K562 (cell line): ENCODE measurements around the gene CHCHD5. TPM values are rescaled to one million over a fixed set of nuclear protein-coding genes. Genes with fewer than 3 reads are reported as not detected.

ENCODE experiments used
- DMBX1 ChIP-seq: fragments of 250-450 bp; sonication (Bioruptor Pico); IDR thresholded peaks from 2 replicates; pipeline ENCODE4 v1.8.0; 2022; ENCODE audit warnings: inconsistent platforms, mild to moderate bottlenecking, moderate library complexity, borderline replicate concordance
- ETV1 ChIP-seq: fragments of 450-650 bp; conservative IDR thresholded peaks from 2 replicates; pipeline ENCODE4 v1.6.1; 2016; ENCODE audit warnings: missing genetic modification characterization, control low read depth, low read depth, missing compliant biosample characterization
- GATA2 ChIP-seq: sonication (generic); formaldehyde crosslinking; IDR thresholded peaks from 2 replicates; pipeline ENCODE4 v1.4.0; 2020; ENCODE audit warnings: mild to moderate bottlenecking, missing genetic modification reagents
- MAZ ChIP-seq, 2 experiments: fragments of 450-650 bp in 1 of 2; sonication (generic) in 1 of 2; formaldehyde crosslinking; IDR thresholded peaks in 1 of 2; conservative IDR thresholded peaks in 1 of 2; 2 replicates each; pipeline versions ENCODE4 v1.4.0 to v1.5.0; 2020; ENCODE audit warnings: mild to moderate bottlenecking in 1 of 2, missing genetic modification reagents in 1 of 2
- MNT ChIP-seq, 2 experiments: fragments of 450-650 bp; conservative IDR thresholded peaks; 2 replicates each; pipeline ENCODE4 v1.6.1; 2017; ENCODE audit warnings: mild to moderate bottlenecking in 2 of 2, moderate library complexity in 2 of 2
- NR4A1 ChIP-seq, 2 experiments: fragments of 250-450 bp in 1 of 2; fragments of 450-650 bp in 1 of 2; sonication (Bioruptor Pico) in 1 of 2; IDR thresholded peaks; 2 replicates each; pipeline versions ENCODE4 v1.4.0 to v1.6.1; 2016 to 2020; ENCODE audit warnings: mild to moderate bottlenecking in 2 of 2, missing compliant biosample characterization in 1 of 2, missing genetic modification characterization in 1 of 2, moderate library complexity in 1 of 2
- RNF2 ChIP-seq: sonication (generic); IDR thresholded peaks from 2 replicates; pipeline ENCODE4 v1.6.1; 2016
- SMARCA4 ChIP-seq: fragments of 450-650 bp; IDR thresholded peaks from 2 replicates; pipeline ENCODE4 v1.6.1; 2016
- polyA plus RNA-seq, 8 experiments: library from polyadenylated mRNA; depleted of rRNA in 4 of 8; stranded (reverse) in 5 of 8; unstranded in 3 of 8; fragments of >200 nt; fragmentation: Nextera tagmentation in 2 of 8; fragmentation: Illumina TruSeq in 1 of 8; extraction: Ambion mirVana in 2 of 8; extraction: Trizol in 1 of 8; gene quantifications; 2 replicates each; pipeline versions ENCODE4 v1.2.1 to v1.2.3, GENCODE V29; 2011 to 2014; ENCODE audit warnings: inconsistent platforms in 1 of 8, missing spikeins in 1 of 8
- total RNA-seq, 7 experiments: library from RNA; depleted of rRNA in 6 of 7; stranded (reverse); fragments of >200 nt in 6 of 7; fragmentation: Illumina TruSeq in 2 of 7; extraction: Trizol in 2 of 7; gene quantifications; 2 replicates each; pipeline versions ENCODE4 v1.2.1 to v1.2.3, GENCODE V29; 2011 to 2021; ENCODE audit warnings: low replicate concordance in 1 of 7
- TF ChIP-seq, protein P1 (sequence below), 2 experiments: IDR thresholded peaks; 2 replicates each; pipeline ENCODE4 v1.6.1; 2012; ENCODE audit warnings: improper control_type of control experiment in 2 of 2, low read depth in 2 of 2, low read length in 2 of 2, borderline replicate concordance in 1 of 2
- TF ChIP-seq, protein P2 (sequence below): fragments of 450-650 bp; IDR thresholded peaks from 2 replicates; pipeline ENCODE4 v1.6.1; 2016; ENCODE audit warnings: antibody characterized with exemption
- TF ChIP-seq, protein P3 (sequence below), 2 experiments: fragments of 450-650 bp in 1 of 2; sonication (generic) in 1 of 2; formaldehyde crosslinking in 1 of 2; IDR thresholded peaks in 1 of 2; conservative IDR thresholded peaks in 1 of 2; 2 replicates each; pipeline versions ENCODE4 v1.6.1 to v1.8.1; 2016 to 2023; ENCODE audit warnings: mild to moderate bottlenecking in 2 of 2, moderate library complexity in 2 of 2, inconsistent platforms in 1 of 2, missing genetic modification reagents in 1 of 2
- TF ChIP-seq, protein P4 (sequence below): fragments of 450-650 bp; IDR thresholded peaks from 2 replicates; pipeline ENCODE4 v1.6.1; 2017; ENCODE audit warnings: antibody characterized with exemption, mild to moderate bottlenecking

CHCHD5 gene
- total and polyA plus RNA-seq, 9 of the 15 experiments (the other 6 are each of a cell fraction or from before 2014, with no cell fraction given), result 7.4 to 79.3 (median 33.4) TPM

DNA sequence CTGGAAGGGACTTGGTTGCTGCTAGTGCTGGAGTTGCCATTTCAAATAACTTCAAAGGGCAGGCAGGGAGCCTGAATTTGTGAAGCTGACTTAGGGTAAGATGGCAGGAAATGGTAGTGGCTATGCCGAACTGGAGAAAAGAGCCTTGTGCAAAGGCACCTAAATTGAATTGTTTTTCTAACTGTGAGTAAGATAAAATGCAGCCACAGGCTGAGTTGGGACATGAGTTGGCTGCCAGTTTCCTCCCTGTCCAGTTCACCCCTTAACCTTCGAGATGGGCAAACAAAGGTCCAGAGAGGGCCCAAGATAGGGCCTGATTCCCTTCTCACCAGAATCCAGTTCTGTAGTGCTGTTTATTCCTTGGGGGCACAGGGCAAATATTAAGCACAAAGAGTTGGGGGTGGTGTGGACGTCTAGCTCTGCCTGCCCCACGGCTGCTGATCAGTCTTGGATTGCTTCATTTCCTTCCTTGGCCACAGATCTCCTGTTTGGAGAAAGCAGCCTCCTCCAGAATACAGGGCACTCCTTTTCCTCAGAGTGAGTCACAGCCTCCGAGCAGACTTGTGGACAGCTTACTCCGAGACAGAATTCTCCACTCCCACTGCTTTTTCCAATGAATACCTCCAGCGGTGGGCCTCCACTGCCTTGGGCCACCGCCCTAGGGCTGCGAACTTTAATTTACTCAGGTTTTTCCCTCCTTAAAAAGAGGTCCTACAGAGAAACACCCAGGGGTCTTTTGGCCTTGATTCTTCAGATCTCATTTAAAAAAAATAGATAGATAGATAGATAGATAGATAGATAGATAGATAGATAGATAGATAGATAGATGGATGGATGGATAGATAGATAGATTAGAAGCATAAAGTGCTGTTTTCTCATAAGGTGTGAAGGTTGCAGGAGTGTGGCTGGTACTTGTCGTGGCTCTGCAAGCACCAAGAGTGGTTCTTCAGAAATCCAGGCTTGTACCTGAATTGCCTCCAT is 42.9 kb downstream of the CHCHD5 start (continued):
- TF ChIP-seq MNT (conservative IDR thresholded peaks at IDR 0.05) (peak in 1 of 2 experiments; percentile 30; a peak in 1 of 4 replicates), NR4A1 (CRISPR knock-in tag; IDR thresholded peaks at IDR 0.05) (no peak), NR4A1 (tag; IDR thresholded peaks at IDR 0.05) (0 out of 2 replicates have a peak, but pooled peaks have one; percentile 18), SMARCA4 (0 out of 2 replicates have a peak, but pooled peaks have one; percentile 16), RNF2 (no peak), DMBX1 (peak; percentile 54; the same call in 1 of the 2 replicates), MAZ (CRISPR knock-in tag; conservative IDR thresholded peaks at IDR 0.05 in 1 of 2, IDR thresholded peaks at IDR 0.05 in 1 of 2) (0 out of 4 replicates have a peak, but pooled peaks of 1 of the 2 experiments have one; percentile 12), ETV1 (tag) (peak; percentile 58), GATA2 (CRISPR knock-in tag) (peak; percentile 44)
- TF ChIP-seq, protein P1, sequence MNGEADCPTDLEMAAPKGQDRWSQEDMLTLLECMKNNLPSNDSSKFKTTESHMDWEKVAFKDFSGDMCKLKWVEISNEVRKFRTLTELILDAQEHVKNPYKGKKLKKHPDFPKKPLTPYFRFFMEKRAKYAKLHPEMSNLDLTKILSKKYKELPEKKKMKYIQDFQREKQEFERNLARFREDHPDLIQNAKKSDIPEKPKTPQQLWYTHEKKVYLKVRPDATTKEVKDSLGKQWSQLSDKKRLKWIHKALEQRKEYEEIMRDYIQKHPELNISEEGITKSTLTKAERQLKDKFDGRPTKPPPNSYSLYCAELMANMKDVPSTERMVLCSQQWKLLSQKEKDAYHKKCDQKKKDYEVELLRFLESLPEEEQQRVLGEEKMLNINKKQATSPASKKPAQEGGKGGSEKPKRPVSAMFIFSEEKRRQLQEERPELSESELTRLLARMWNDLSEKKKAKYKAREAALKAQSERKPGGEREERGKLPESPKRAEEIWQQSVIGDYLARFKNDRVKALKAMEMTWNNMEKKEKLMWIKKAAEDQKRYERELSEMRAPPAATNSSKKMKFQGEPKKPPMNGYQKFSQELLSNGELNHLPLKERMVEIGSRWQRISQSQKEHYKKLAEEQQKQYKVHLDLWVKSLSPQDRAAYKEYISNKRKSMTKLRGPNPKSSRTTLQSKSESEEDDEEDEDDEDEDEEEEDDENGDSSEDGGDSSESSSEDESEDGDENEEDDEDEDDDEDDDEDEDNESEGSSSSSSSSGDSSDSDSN (IDR thresholded peaks at IDR 0.05; ENCODE audit: borderline replicate concordance in 1 of 2, low read depth in 2 of 2, low read length in 2 of 2), result 0 out of 4 replicates have a peak, but pooled peaks of 1 of the 2 experiments have one; percentile 13
- TF ChIP-seq, protein P2, sequence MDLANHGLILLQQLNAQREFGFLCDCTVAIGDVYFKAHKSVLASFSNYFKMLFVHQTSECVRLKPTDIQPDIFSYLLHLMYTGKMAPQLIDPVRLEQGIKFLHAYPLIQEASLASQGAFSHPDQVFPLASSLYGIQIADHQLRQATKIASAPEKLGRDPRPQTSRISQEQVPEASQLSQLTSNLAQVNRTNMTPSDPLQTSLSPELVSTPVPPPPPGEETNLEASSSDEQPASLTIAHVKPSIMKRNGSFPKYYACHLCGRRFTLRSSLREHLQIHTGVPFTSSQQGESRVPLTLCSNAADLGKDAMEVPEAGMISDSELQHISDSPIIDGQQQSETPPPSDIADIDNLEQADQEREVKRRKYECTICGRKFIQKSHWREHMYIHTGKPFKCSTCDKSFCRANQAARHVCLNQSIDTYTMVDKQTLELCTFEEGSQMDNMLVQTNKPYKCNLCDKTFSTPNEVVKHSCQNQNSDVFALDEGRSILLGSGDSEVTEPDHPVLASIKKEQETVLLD, result peak; percentile 72; the same call in 1 of the 2 replicates
- TF ChIP-seq, protein P3, sequence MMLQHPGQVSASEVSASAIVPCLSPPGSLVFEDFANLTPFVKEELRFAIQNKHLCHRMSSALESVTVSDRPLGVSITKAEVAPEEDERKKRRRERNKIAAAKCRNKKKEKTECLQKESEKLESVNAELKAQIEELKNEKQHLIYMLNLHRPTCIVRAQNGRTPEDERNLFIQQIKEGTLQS (IDR thresholded peaks at IDR 0.05), result 0 out of 2 replicates have a peak, but pooled peaks have one; percentile 27
- TF ChIP-seq, protein P3 (CRISPR knock-in tag; conservative IDR thresholded peaks at IDR 0.05), result no peak
- TF ChIP-seq, protein P4, sequence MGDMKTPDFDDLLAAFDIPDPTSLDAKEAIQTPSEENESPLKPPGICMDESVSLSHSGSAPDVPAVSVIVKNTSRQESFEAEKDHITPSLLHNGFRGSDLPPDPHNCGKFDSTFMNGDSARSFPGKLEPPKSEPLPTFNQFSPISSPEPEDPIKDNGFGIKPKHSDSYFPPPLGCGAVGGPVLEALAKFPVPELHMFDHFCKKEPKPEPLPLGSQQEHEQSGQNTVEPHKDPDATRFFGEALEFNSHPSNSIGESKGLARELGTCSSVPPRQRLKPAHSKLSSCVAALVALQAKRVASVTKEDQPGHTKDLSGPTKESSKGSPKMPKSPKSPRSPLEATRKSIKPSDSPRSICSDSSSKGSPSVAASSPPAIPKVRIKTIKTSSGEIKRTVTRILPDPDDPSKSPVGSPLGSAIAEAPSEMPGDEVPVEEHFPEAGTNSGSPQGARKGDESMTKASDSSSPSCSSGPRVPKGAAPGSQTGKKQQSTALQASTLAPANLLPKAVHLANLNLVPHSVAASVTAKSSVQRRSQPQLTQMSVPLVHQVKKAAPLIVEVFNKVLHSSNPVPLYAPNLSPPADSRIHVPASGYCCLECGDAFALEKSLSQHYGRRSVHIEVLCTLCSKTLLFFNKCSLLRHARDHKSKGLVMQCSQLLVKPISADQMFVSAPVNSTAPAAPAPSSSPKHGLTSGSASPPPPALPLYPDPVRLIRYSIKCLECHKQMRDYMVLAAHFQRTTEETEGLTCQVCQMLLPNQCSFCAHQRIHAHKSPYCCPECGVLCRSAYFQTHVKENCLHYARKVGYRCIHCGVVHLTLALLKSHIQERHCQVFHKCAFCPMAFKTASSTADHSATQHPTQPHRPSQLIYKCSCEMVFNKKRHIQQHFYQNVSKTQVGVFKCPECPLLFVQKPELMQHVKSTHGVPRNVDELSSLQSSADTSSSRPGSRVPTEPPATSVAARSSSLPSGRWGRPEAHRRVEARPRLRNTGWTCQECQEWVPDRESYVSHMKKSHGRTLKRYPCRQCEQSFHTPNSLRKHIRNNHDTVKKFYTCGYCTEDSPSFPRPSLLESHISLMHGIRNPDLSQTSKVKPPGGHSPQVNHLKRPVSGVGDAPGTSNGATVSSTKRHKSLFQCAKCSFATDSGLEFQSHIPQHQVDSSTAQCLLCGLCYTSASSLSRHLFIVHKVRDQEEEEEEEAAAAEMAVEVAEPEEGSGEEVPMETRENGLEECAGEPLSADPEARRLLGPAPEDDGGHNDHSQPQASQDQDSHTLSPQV, result no peak
